H1 (cell line): Measurements from ENCODE around the gene DYNLRB2. TPM values are rescaled to one million over a fixed set of nuclear protein-coding genes. Genes with fewer than 3 reads are reported as not detected.

Experiments used
- CTCF ChIA-PET: fragments of 300-600 bp; sonication (Branson Sonifier 250); formaldehyde crosslinking; loops from one replicate; lab custom pipeline; 2021; ENCODE audit not compliant: partially characterized antibody; lab: Charles Lee
- POLR2A ChIA-PET: fragments of 300-600 bp; sonication (Branson Sonifier 250); formaldehyde crosslinking; loops from one replicate; lab custom pipeline; 2021; ENCODE audit warnings: inconsistent platforms; ENCODE audit not compliant: partially characterized antibody; lab: Charles Lee
- DNase-seq, 2 experiments: peaks; one replicate each; pipeline versions ENCODE4 v3.0.0 to v3.0.0-alpha.2; 2010 to 2022; ENCODE audit warnings: low spot score in 2 of 2, low read depth in 1 of 2, mixed read lengths in 1 of 2
- FAIRE-seq: peaks from 2 replicates; lab custom pipeline; 2011; peaks lifted over from hg19 to GRCh38; lab: Jason Lieb, UNC
- H2AFZ ChIP-seq: 2 replicates; pipeline ENCODE4 v1.8.1; 2012; ENCODE audit warnings: low read length, inconsistent platforms
- H2AK5ac ChIP-seq: 2 replicates; pipeline ENCODE4 v1.6.1; 2013; ENCODE audit warnings: low read depth, low read length
- H2BK120ac ChIP-seq: replicated peaks from 2 replicates; pipeline ENCODE3; 2013; ENCODE audit warnings: low read depth, low read length, inconsistent platforms
- H2BK12ac ChIP-seq: 2 replicates; pipeline ENCODE4 v1.6.1; 2013; ENCODE audit warnings: low read depth, low read length
- H2BK15ac ChIP-seq: 2 replicates; pipeline ENCODE4 v1.6.1; 2013; ENCODE audit warnings: low read length
- H2BK20ac ChIP-seq: 2 replicates; pipeline ENCODE4 v1.6.1; 2013; ENCODE audit warnings: low read length
- H2BK5ac ChIP-seq: 2 replicates; pipeline ENCODE4 v1.6.1; 2013; ENCODE audit warnings: low read depth, low read length
- H3K14ac ChIP-seq: 2 replicates; pipeline ENCODE4 v1.6.1; 2013; ENCODE audit warnings: inconsistent platforms; ENCODE audit not compliant: insufficient read length
- H3K18ac ChIP-seq: 2 replicates; pipeline ENCODE4 v1.6.1; 2013; ENCODE audit warnings: low read length; ENCODE audit errors: extremely low read depth
- H3K23ac ChIP-seq: 2 replicates; pipeline ENCODE4 v1.6.1; 2013; ENCODE audit warnings: inconsistent platforms; ENCODE audit not compliant: insufficient read length
- H3K23me2 ChIP-seq: 2 replicates; pipeline ENCODE4 v1.6.1; 2013; ENCODE audit warnings: low read depth, low read length
- H3K27ac ChIP-seq: 2 replicates; pipeline ENCODE4 v1.6.1; 2011; ENCODE audit warnings: low read depth, low read length, inconsistent platforms
- H3K27me3 ChIP-seq, 4 experiments: replicated peaks in 1 of 4; 1 replicate in 1 of 4; 2 replicates in 3 of 4; pipeline versions ENCODE4 v1.6.1 to v1.8.1; 2011 to 2013; ENCODE audit warnings: low read length in 3 of 4, mild to moderate bottlenecking in 3 of 4, inconsistent platforms in 2 of 4, mixed read lengths in 2 of 4, moderate library complexity in 1 of 4; ENCODE audit not compliant: control insufficient read depth in 3 of 4, insufficient read depth in 3 of 4; ENCODE audit errors: extremely low read depth in 1 of 4
- H3K36me3 ChIP-seq, 4 experiments: 2 replicates each; pipeline versions ENCODE4 v1.6.1 to v1.8.1; 2011 to 2013; ENCODE audit warnings: mild to moderate bottlenecking in 4 of 4, low read length in 3 of 4, moderate library complexity in 2 of 4, control low read depth in 1 of 4, inconsistent platforms in 1 of 4; ENCODE audit not compliant: insufficient read depth in 4 of 4, control insufficient read depth in 2 of 4
- H3K4ac ChIP-seq: replicated peaks from 2 replicates; pipeline ENCODE3; 2013; ENCODE audit warnings: low read length, low read depth, mixed read lengths, inconsistent platforms; ENCODE audit not compliant: insufficient read length
- H3K4me1 ChIP-seq, 4 experiments: replicated peaks in 1 of 4; 1 replicate in 1 of 4; 2 replicates in 3 of 4; pipeline versions ENCODE4 v1.6.1 to v1.8.1; 2011 to 2013; ENCODE audit warnings: low read length in 3 of 4, inconsistent platforms in 2 of 4, mixed read lengths in 1 of 4; ENCODE audit not compliant: insufficient read depth in 4 of 4, control insufficient read depth in 3 of 4
- H3K4me2 ChIP-seq, 2 experiments: 2 replicates each; pipeline versions ENCODE4 v1.6.1 to v1.8.1; 2011 to 2013; ENCODE audit warnings: low read depth in 2 of 2, low read length in 2 of 2, control low read depth in 1 of 2, inconsistent platforms in 1 of 2, mild to moderate bottlenecking in 1 of 2; ENCODE audit not compliant: insufficient read depth in 1 of 2
- H3K4me3 ChIP-seq, 4 experiments: fragments of 200-600, 300-600 bp in 1 of 4; sonication (generic), shearing (Covaris generic), sonication (Bioruptor Twin) in 1 of 4; 2 replicates each; pipeline versions ENCODE4 v1.5.1 to v1.8.1; 2011 to 2016; ENCODE audit warnings: low read length in 4 of 4, low read depth in 3 of 4, control low read depth in 2 of 4, inconsistent platforms in 2 of 4, mild to moderate bottlenecking in 2 of 4, mixed read lengths in 1 of 4, moderate library complexity in 1 of 4; ENCODE audit not compliant: insufficient read depth in 2 of 4; ENCODE audit errors: extremely low read depth in 1 of 4
- H3K56ac ChIP-seq: replicated peaks from 2 replicates; pipeline ENCODE3; 2013; ENCODE audit warnings: low read depth, mild to moderate bottlenecking, mixed read lengths, low read length, inconsistent platforms; ENCODE audit not compliant: insufficient read length
- H3K79me1 ChIP-seq: 2 replicates; pipeline ENCODE4 v1.6.1; 2013; ENCODE audit warnings: low read depth, low read length, control low read depth
- H3K79me2 ChIP-seq, 2 experiments: 2 replicates each; pipeline versions ENCODE4 v1.6.1 to v1.8.1; 2012 to 2013; ENCODE audit warnings: low read length in 2 of 2, mild to moderate bottlenecking in 2 of 2, inconsistent platforms in 1 of 2; ENCODE audit not compliant: insufficient read depth in 2 of 2, control insufficient read depth in 1 of 2
- H3K9ac ChIP-seq, 4 experiments: replicated peaks in 1 of 4; 1 replicate in 1 of 4; 2 replicates in 3 of 4; pipeline versions ENCODE4 v1.6.1 to v1.8.1; 2011 to 2013; ENCODE audit warnings: low read depth in 3 of 4, low read length in 3 of 4, control low read depth in 2 of 4, mild to moderate bottlenecking in 2 of 4, moderate library complexity in 2 of 4, inconsistent platforms in 1 of 4; ENCODE audit errors: extremely low read depth in 1 of 4
- H3K9me3 ChIP-seq, 2 experiments: 2 replicates each; pipeline versions ENCODE4 v1.6.1 to v1.8.1; 2012 to 2013; ENCODE audit warnings: mild to moderate bottlenecking in 2 of 2, moderate library complexity in 2 of 2, control low read depth in 1 of 2, inconsistent platforms in 1 of 2, low read depth in 1 of 2, low read length in 1 of 2, mixed read lengths in 1 of 2; ENCODE audit not compliant: insufficient read depth in 2 of 2
- H4K20me1 ChIP-seq, 2 experiments: replicated peaks in 1 of 2; 2 replicates each; pipeline versions ENCODE3 to v1.8.1; 2011 to 2013; ENCODE audit warnings: inconsistent platforms in 2 of 2, low read length in 2 of 2, mild to moderate bottlenecking in 1 of 2; ENCODE audit not compliant: insufficient read depth in 2 of 2, control insufficient read depth in 1 of 2
- H4K5ac ChIP-seq: 2 replicates; pipeline ENCODE4 v1.6.1; 2013; ENCODE audit warnings: low read length, low read depth, mixed read lengths, inconsistent platforms; ENCODE audit not compliant: insufficient read length
- H4K8ac ChIP-seq: 2 replicates; pipeline ENCODE4 v1.8.0; 2013; ENCODE audit warnings: mild to moderate bottlenecking, moderate library complexity, low read length, inconsistent platforms; ENCODE audit not compliant: insufficient read depth; ENCODE audit errors: extremely low read depth
- H4K91ac ChIP-seq: replicated peaks from 2 replicates; pipeline ENCODE3; 2013; ENCODE audit warnings: low read length, mixed read lengths, inconsistent platforms; ENCODE audit not compliant: insufficient read length
- CTCF ChIP-seq, 3 experiments: IDR thresholded peaks; 1 replicate in 2 of 3; 2 replicates in 1 of 3; pipeline versions ENCODE4 v1.5.1 to v1.6.1; 2011; ENCODE audit warnings: low read length in 3 of 3, mild to moderate bottlenecking in 3 of 3, inconsistent platforms in 2 of 3, low read depth in 1 of 3, moderate library complexity in 1 of 3; ENCODE audit not compliant: insufficient read depth in 1 of 3; ENCODE audit errors: control extremely low read depth in 1 of 3
- E2F6 ChIP-seq: IDR thresholded peaks from 2 replicates; pipeline ENCODE4 v1.6.1; 2012; ENCODE audit warnings: inconsistent platforms
- EZH2 ChIP-seq: fragments of 200-600 bp; sonication (generic); IDR thresholded peaks from 2 replicates; pipeline ENCODE4 v1.7.1; 2012; ENCODE audit warnings: low read depth, mild to moderate bottlenecking, moderate library complexity, low read length, inconsistent platforms; ENCODE audit not compliant: severe bottlenecking
- RAD21 ChIP-seq, 2 experiments: IDR thresholded peaks in 1 of 2; conservative IDR thresholded peaks in 1 of 2; 2 replicates each; pipeline ENCODE4 v1.6.1; 2011; ENCODE audit warnings: low read depth in 2 of 2, low read length in 2 of 2, improper control_type of control experiment in 1 of 2, inconsistent platforms in 1 of 2, mild to moderate bottlenecking in 1 of 2, moderate library complexity in 1 of 2
- WGBS, 2 experiments: shearing (Covaris generic) in 1 of 2; methylation state at CpG; one replicate each; pipeline versions ENCODE4 v1.1.6 to v1.1.7; 2013 to 2015; ENCODE audit warnings: low lambda C conversion rate in 2 of 2, mixed read lengths in 2 of 2, inconsistent platforms in 1 of 2, low coverage in 1 of 2, missing lambda C conversion rate in 1 of 2; ENCODE audit not compliant: insufficient replicate concordance in 2 of 2, insufficient coverage in 1 of 2, insufficient read length in 1 of 2; ENCODE audit errors: extremely low coverage in 1 of 2, missing lambda C conversion rate in 1 of 2; 5-methylcytosine and 5-hydroxymethylcytosine counted together
- polyA plus RNA-seq, 7 experiments: library from polyadenylated mRNA; depleted of rRNA in 3 of 7; stranded (reverse) in 5 of 7; unstranded in 2 of 7; fragments of >200 nt in 5 of 7; fragments of 200-250 nt in 2 of 7; gene quantifications; 1 replicate in 5 of 7; 2 replicates in 1 of 7; 4 replicates in 1 of 7; pipeline versions ENCODE4 v1.2.1 to v1.2.3, GENCODE V29; 2011 to 2013; ENCODE audit warnings: missing spikeins in 2 of 7, mixed read lengths in 2 of 7
- total RNA-seq: library from RNA; stranded (reverse); fragmentation: NEBNext Ultra II Directional; extraction: Animal tissue kit (Norgen Biotek cat#: 25700); gene quantifications from 2 replicates; pipeline ENCODE4 v1.2.1, GENCODE V29; 2021

Gene DYNLRB2
- total and polyA plus RNA-seq, 2 of the 8 experiments (the other 6 are each of a cell fraction or from before 2014, with no cell fraction given): not detected

GRCh38 chr16:80519189-80519588, 21.6 kb upstream of the DYNLRB2 start:
- H3K23me2 ChIP-seq: no peaks in the 10 kb centered on the region
- H3K56ac ChIP-seq: no peak overlapping the region
- no peak overlapping the region for H4K5ac ChIP-seq
- no peak overlapping the region for H3K14ac ChIP-seq
- 78% methylated on average over 3 of the region's 3 CpGs; no CpG with 5 or more reads in 1 of the 2 experiments for WGBS, 2 experiments
- H3K79me2 ChIP-seq: no peaks in the 10 kb centered on the region
- no peaks in the 10 kb centered on the region for H3K27me3 ChIP-seq
- no peaks in the 10 kb centered on the region for H3K9me3 ChIP-seq
- no peak overlapping the region for H4K91ac ChIP-seq
- no peak overlapping the region for H3K9ac ChIP-seq
- no peaks in the 10 kb centered on the region for H3K79me1 ChIP-seq
- no peak overlapping the region for H3K4me2 ChIP-seq
- H3K4me1 ChIP-seq: 0 out of 7 replicates have a peak, but pooled peaks cover 0 to 1% (median 0%) of the 10 kb centered on the region in 4 experiments
- no peak overlapping the region for H2BK12ac ChIP-seq
- POLR2A ChIA-PET: no interaction called here
- FAIRE-seq: no peak
- H2AFZ ChIP-seq: no peak overlapping the region
- no peaks in the 10 kb centered on the region for H4K20me1 ChIP-seq
- no peak overlapping the region for H3K18ac ChIP-seq
- H4K8ac ChIP-seq: no peak overlapping the region
- DNase-seq: no peak
- CTCF ChIA-PET: no interaction called here
- no peak overlapping the region for H3K4ac ChIP-seq
- no peak overlapping the region for H2BK15ac ChIP-seq
- H2AK5ac ChIP-seq: no peak overlapping the region
- H2BK120ac ChIP-seq: no peak overlapping the region
- H3K36me3 ChIP-seq: no peaks in the 10 kb centered on the region
- TF ChIP-seq RAD21 (IDR thresholded peaks at IDR 0.05 in 1 of 2, conservative IDR thresholded peaks at IDR 0.05 in 1 of 2; ENCODE audit: low read depth in 2 of 2, low read length in 2 of 2) (no peak), E2F6 (no peak), CTCF (IDR thresholded peaks at IDR 0.05; ENCODE audit: control extremely low read depth in 1 of 3, insufficient read depth in 1 of 3, low read depth in 1 of 3, low read length in 3 of 3) (no peak), EZH2 (no peak)
- H3K4me3 ChIP-seq: no peak overlapping the region
- no peak overlapping the region for H2BK20ac ChIP-seq
- H3K27ac ChIP-seq: no peak overlapping the region
- H3K23ac ChIP-seq: no peak overlapping the region
- no peak overlapping the region for H2BK5ac ChIP-seq
